Subcutaneous adipose tissue (tissue), 4 donors: ENCODE measurements around the gene CKB. TPM values are rescaled to one million over a fixed set of nuclear protein-coding genes. Genes with fewer than 3 reads are reported as not detected.

ENCODE experiments used
- CTCF ChIP-seq: fragments of 450-650 bp; IDR thresholded peaks from one replicate; pipeline ENCODE4 v1.5.1; 2016; ENCODE audit warnings: low read depth, mild to moderate bottlenecking, control low read depth, antibody characterized with exemption, moderate library complexity
- total RNA-seq, 4 donors: library from RNA; depleted of rRNA; stranded (reverse); fragments of >200 nt; gene quantifications; one replicate each; pipeline ENCODE4 v1.1.0, GENCODE V29; 2016

CKB gene
- total RNA-seq, 4 donors from 2014 or later: 53.8 to 512 (median 182) TPM

- TF ChIP-seq CTCF: no peak
Observed at GRCh38 chr14:103562179-103562428, 39.5 kb upstream of the CKB start.

- TF ChIP-seq CTCF: no peak
Observed at GRCh38 chr14:103561381-103562178, 39.0 kb upstream of the CKB start.

- no peak for TF ChIP-seq CTCF
Observed at GRCh38 chr14:103560691-103561090, 38.1 kb upstream of the CKB start.

GRCh38 chr14:103559766-103560165 lies 37.1 kb upstream of the CKB start:
- no peak for TF ChIP-seq CTCF

GRCh38 chr14:103558071-103558882 lies 35.6 kb upstream of the CKB start:
- no peak for TF ChIP-seq CTCF

- no peak for TF ChIP-seq CTCF
Observed at GRCh38 chr14:103556946-103557758, 34.5 kb upstream of the CKB start.
